Raji (cell line): Measurements from ENCODE around the gene ZNF324B.

Experiments used
- POLR2A ChIP-seq: IDR thresholded peaks from 2 replicates; pipeline ENCODE4 v1.6.1; 2011; ENCODE audit warnings: low read depth, low read length, control low read depth; ENCODE audit not compliant: insufficient read depth

ZNF324B gene

GRCh38 chr19:58440556-58440955 lies 10.9 kb upstream of the ZNF324B start:
- TF ChIP-seq POLR2A, result no peak

GRCh38 chr19:58450856-58451357 lies 515 bp upstream of the ZNF324B start:
- no peak for TF ChIP-seq POLR2A

GRCh38 chr19:58453743-58454142 lies 2.3 kb downstream of the ZNF324B start:
- TF ChIP-seq POLR2A, result no peak

GRCh38 chr19:58455306-58455705 lies 3.9 kb downstream of the ZNF324B start:
- TF ChIP-seq POLR2A, result no peak

GRCh38 chr19:58456111-58456510 lies 4.7 kb downstream of the ZNF324B start:
- TF ChIP-seq POLR2A, result no peak

GRCh38 chr19:58460039-58460438 lies 8.6 kb downstream of the ZNF324B start:
- no peak for TF ChIP-seq POLR2A

- no peak for TF ChIP-seq POLR2A
Observed at GRCh38 chr19:58466089-58466759, 14.8 kb downstream of the ZNF324B start.

GRCh38 chr19:58466760-58467589 lies 15.6 kb downstream of the ZNF324B start, which contains the start of gene ZNF324:
ZNF324 (plus strand) TSS chr19:58467080; CDS start chr19:58469186, 2,106 bp downstream.
- peak; percentile 87 for TF ChIP-seq POLR2A

- TF ChIP-seq POLR2A, result no peak
Observed at GRCh38 chr19:58468216-58468839, 16.9 kb downstream of the ZNF324B start.

- TF ChIP-seq POLR2A, result no peak; the same call in 1 of the 2 replicates
Observed at GRCh38 chr19:58469241-58470013, 18.0 kb downstream of the ZNF324B start.

GRCh38 chr19:58471736-58472135 lies 20.3 kb downstream of the ZNF324B start:
- no peak for TF ChIP-seq POLR2A

GRCh38 chr19:58473775-58474174 lies 22.4 kb downstream of the ZNF324B start:
- TF ChIP-seq POLR2A, result peak; percentile 52; the same call in 1 of the 2 replicates

GRCh38 chr19:58474291-58474996 lies 23.0 kb downstream of the ZNF324B start:
- peak; percentile 2; the same call in 1 of the 2 replicates for TF ChIP-seq POLR2A

GRCh38 chr19:58474997-58475713 lies 23.7 kb downstream of the ZNF324B start:
- no peak for TF ChIP-seq POLR2A
